Measurements from ENCODE around the gene RAB11FIP4. TPM values are rescaled to one million over a fixed set of nuclear protein-coding genes. Genes with fewer than 3 reads are reported as not detected.

RAB11FIP4 gene
- total and polyA plus RNA-seq, 9 of the 15 experiments (the other 6 are each of a cell fraction or from before 2014, with no cell fraction given), result 0.62 to 16.6 (median 8.9) TPM

DNA sequence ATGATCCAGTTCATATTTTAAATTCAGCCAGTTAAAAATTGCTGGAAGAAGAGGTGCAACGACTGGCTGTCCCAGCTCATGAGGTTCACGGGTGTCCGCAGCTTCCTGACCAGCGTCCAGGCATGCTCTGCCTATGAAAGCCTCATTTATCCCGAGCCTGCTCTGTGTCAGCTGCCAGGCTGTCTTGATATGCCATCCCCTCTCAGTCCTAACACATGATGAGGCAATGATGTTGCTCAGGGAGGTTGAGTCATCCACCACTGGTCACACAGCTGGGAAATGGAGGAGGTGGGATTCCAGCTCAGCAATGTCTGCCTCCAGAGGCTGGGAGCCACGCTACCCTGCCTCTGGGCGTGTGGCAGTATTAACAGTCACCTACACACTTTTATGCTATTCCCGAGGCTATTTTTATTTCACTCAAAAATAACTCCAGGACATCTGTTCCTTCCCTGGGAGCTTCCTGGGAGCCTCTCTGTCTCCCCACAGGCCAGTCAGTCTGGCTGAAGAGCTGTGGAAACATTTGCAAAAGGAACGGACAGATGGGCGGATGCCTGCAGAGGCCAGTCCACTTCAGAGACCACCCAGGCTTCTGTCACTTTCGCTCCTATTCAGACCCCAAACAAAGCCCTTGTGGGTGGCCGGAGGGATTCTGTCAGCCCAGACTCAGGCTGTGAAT is 22.5 kb downstream of the RAB11FIP4 start:
- POLR2A ChIA-PET, result interaction anchor here (0.6 to 0.9 kb wide), 3 partner anchors 20 to 577 kb away, joined by 3 read pairs; no protein-coding TSS in a partner anchor
- no peaks in the 10 kb centered on the region for H3K9me3 ChIP-seq (replicated peaks; ENCODE audit: control insufficient read depth, insufficient read depth, low read depth, low read length)
- H4K20me1 ChIP-seq (replicated peaks; ENCODE audit: control insufficient read depth, insufficient read depth, low read length), result no peaks in the 10 kb centered on the region
- H3K36me3 ChIP-seq (ENCODE audit: control insufficient read depth, insufficient read depth, low read length), result no peaks in the 10 kb centered on the region
- no peaks in the 10 kb centered on the region for H3K79me2 ChIP-seq (ENCODE audit: control insufficient read depth, insufficient read depth, low read length)
- H2AFZ ChIP-seq (ENCODE audit: low read depth, low read length), result no peak overlapping the region
- no peak overlapping the region for H3K4me3 ChIP-seq
- CTCF ChIA-PET (ENCODE audit: low intra/inter-chr PET ratio), result no interaction called here
- H3K27ac ChIP-seq (ENCODE audit: extremely low read depth, low read depth, low read length), result no peak overlapping the region
- no peak overlapping the region for H3K4me2 ChIP-seq (ENCODE audit: insufficient read depth, low read length)
- no peak for FAIRE-seq
- no peak overlapping the region; a peak in 1 of 4 replicates for H3K9ac ChIP-seq (ENCODE audit: insufficient read depth in 1 of 2, low read depth in 2 of 2, low read length in 2 of 2)
- no peak for ATAC-seq
- H3K27me3 ChIP-seq (ENCODE audit: control insufficient read depth in 2 of 2, insufficient read depth in 2 of 2, low read length in 2 of 2), result peaks cover 38 to 83% of the 10 kb centered on the region in 2 experiments
- in situ Hi-C loops (cut with MboI), result no loop called here
- H3K9me1 ChIP-seq (ENCODE audit: control insufficient read depth, insufficient read depth, low read length), result peaks cover 7% of the 10 kb centered on the region
- BruUV-seq (replicated peaks), result no TSS peak
- no peaks in the 10 kb centered on the region; a peak in 1 of 5 replicates for H3K4me1 ChIP-seq (replicated peaks in 1 of 2; ENCODE audit: control insufficient read depth in 2 of 2, insufficient read depth in 2 of 2, low read length in 2 of 2)
- intact Hi-C loops (cut with micrococcal nuclease), result no loop called here
- no peak for DNase-seq (ENCODE audit: extremely low read depth in 1 of 4, low spot score in 3 of 4)
- 4% methylated on average over 12 of the region's 12 CpGs for WGBS (ENCODE audit: insufficient coverage, low coverage, missing lambda C conversion rate)
- TF ChIP-seq ZNF146 (CRISPR knock-in tag; IDR thresholded peaks at IDR 0.05; ENCODE audit: unreplicated experiment), result no peak
- TF ChIP-seq RBM34 (IDR thresholded peaks at IDR 0.05; ENCODE audit: borderline replicate concordance, insufficient read depth, low read length), result no peak
- TF ChIP-seq, protein P1, sequence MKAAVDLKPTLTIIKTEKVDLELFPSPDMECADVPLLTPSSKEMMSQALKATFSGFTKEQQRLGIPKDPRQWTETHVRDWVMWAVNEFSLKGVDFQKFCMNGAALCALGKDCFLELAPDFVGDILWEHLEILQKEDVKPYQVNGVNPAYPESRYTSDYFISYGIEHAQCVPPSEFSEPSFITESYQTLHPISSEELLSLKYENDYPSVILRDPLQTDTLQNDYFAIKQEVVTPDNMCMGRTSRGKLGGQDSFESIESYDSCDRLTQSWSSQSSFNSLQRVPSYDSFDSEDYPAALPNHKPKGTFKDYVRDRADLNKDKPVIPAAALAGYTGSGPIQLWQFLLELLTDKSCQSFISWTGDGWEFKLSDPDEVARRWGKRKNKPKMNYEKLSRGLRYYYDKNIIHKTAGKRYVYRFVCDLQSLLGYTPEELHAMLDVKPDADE (conservative IDR thresholded peaks at IDR 0.05; ENCODE audit: control insufficient read depth, low read depth, low read length), result no peak
- TF ChIP-seq CBX1 (IDR thresholded peaks at IDR 0.05; ENCODE audit: low read depth), result no peak
- TF ChIP-seq ZNF695 (CRISPR knock-in tag; IDR thresholded peaks at IDR 0.05), result no peak
- TF ChIP-seq, protein P2, sequence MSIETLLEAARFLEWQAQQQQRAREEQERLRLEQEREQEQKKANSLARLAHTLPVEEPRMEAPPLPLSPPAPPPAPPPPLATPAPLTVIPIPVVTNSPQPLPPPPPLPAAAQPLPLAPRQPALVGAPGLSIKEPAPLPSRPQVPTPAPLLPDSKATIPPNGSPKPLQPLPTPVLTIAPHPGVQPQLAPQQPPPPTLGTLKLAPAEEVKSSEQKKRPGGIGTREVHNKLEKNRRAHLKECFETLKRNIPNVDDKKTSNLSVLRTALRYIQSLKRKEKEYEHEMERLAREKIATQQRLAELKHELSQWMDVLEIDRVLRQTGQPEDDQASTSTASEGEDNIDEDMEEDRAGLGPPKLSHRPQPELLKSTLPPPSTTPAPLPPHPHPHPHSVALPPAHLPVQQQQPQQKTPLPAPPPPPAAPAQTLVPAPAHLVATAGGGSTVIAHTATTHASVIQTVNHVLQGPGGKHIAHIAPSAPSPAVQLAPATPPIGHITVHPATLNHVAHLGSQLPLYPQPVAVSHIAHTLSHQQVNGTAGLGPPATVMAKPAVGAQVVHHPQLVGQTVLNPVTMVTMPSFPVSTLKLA (conservative IDR thresholded peaks at IDR 0.05), result no peak
- no peak for TF ChIP-seq NCOA6 (IDR thresholded peaks at IDR 0.05)
- TF ChIP-seq, protein P3, sequence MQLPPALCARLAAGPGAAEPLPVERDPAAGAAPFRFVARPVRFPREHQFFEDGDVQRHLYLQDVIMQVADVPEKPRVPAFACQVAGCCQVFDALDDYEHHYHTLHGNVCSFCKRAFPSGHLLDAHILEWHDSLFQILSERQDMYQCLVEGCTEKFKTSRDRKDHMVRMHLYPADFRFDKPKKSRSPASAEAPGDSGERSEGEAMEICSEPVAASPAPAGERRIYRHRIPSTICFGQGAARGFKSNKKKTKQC (CRISPR knock-in tag; IDR thresholded peaks at IDR 0.05), result no peak

All from K562 (cell line).